Esophagus muscularis mucosa (tissue), 3 donors: ENCODE data around the gene BID.

Experiments
- POLR2A ChIP-seq: fragments of 450-650 bp; IDR thresholded peaks from one replicate; pipeline ENCODE4 v1.6.1; 2017; ENCODE audit warnings: antibody characterized with exemption, moderate library complexity, mild to moderate bottlenecking, low read depth
- POLR2AphosphoS5 ChIP-seq, 2 donors: sonication (generic); formaldehyde crosslinking; IDR thresholded peaks; one replicate each; pipeline ENCODE4 v1.6.1; 2017; ENCODE audit warnings: antibody characterized with exemption in 2 of 2
- TF ChIP-seq, protein P1 (sequence below), 3 experiments: fragments of 200-600 bp in 2 of 3; fragments of 450-650 bp in 1 of 3; sonication (generic) in 2 of 3; IDR thresholded peaks; one replicate each; pipeline ENCODE4 v1.5.1; 2017 to 2019; ENCODE audit warnings: antibody characterized with exemption in 3 of 3, mild to moderate bottlenecking in 2 of 3, moderate library complexity in 1 of 3

DNA sequence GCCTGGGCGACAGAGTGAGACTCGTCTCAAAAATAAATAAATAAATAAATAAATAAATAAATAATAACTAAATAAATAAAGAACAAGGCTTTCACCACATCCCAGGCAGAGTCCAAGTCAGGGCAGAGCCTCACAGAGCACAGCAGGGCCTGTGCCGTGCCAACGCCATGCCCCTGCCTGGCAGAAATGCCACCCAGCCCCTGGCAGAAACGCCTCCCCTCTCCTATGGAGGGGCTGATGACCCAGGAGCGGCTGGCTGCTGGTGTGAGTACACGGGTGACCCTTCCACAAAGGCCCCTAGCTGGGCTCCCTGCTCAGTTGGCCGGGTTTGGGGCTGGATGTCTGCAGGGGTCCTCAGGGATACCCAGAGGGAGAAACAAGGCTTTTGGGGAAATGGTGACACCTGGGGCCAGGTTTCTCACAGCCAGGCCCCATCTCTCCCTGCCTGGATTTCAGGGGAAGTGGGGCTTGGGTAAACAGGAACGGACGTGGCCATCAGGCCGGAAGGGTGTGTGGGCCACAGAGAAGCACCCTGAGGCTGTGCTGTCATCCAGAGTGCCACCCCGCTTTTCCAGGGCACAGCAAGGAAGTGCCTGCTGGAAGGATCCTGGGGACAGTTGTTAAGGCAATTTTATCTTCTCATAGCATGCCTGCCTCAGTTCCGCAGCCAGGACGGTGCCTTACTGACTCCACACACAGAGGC is 5.1 kb downstream of the BID start:
- TF ChIP-seq POLR2AphosphoS5 (IDR thresholded peaks at IDR 0.05) (no peak), POLR2A (no peak)
- TF ChIP-seq, protein P1, sequence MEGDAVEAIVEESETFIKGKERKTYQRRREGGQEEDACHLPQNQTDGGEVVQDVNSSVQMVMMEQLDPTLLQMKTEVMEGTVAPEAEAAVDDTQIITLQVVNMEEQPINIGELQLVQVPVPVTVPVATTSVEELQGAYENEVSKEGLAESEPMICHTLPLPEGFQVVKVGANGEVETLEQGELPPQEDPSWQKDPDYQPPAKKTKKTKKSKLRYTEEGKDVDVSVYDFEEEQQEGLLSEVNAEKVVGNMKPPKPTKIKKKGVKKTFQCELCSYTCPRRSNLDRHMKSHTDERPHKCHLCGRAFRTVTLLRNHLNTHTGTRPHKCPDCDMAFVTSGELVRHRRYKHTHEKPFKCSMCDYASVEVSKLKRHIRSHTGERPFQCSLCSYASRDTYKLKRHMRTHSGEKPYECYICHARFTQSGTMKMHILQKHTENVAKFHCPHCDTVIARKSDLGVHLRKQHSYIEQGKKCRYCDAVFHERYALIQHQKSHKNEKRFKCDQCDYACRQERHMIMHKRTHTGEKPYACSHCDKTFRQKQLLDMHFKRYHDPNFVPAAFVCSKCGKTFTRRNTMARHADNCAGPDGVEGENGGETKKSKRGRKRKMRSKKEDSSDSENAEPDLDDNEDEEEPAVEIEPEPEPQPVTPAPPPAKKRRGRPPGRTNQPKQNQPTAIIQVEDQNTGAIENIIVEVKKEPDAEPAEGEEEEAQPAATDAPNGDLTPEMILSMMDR (IDR thresholded peaks at IDR 0.05): no peak
